Keratinocyte (primary cell): ENCODE measurements around the gene ATP8A2. TPM values are rescaled to one million over a fixed set of nuclear protein-coding genes. Genes with fewer than 3 reads are reported as not detected.

Source experiments
- DNase-seq: peaks from one replicate; pipeline ENCODE4 v3.0.0-alpha.2; 2011; ENCODE audit warnings: low read depth, missing footprints, low spot score
- FAIRE-seq: peaks from 2 replicates; lab custom pipeline; 2011; peaks lifted over from hg19 to GRCh38; lab: Jason Lieb, UNC
- H2AFZ ChIP-seq: 2 replicates; pipeline ENCODE4 v1.6.0; 2012; ENCODE audit warnings: low read length, control low read depth, inconsistent platforms; ENCODE audit not compliant: control insufficient read depth
- H3K27ac ChIP-seq: 2 replicates; pipeline ENCODE4 v1.5.1; 2011; ENCODE audit warnings: low read length; ENCODE audit not compliant: control insufficient read depth, insufficient read depth
- H3K27me3 ChIP-seq: 3 replicates; pipeline ENCODE4 v1.6.0; 2011; ENCODE audit warnings: low read length; ENCODE audit not compliant: control insufficient read depth, insufficient read depth; ENCODE audit errors: extremely low read depth
- H3K36me3 ChIP-seq, 2 experiments: 2 replicates in 1 of 2; 3 replicates in 1 of 2; pipeline ENCODE4 v1.5.1; 2011; ENCODE audit warnings: low read length in 2 of 2, mild to moderate bottlenecking in 1 of 2; ENCODE audit not compliant: control insufficient read depth in 2 of 2, insufficient read depth in 2 of 2; ENCODE audit errors: extremely low read depth in 1 of 2
- H3K4me1 ChIP-seq: 3 replicates; pipeline ENCODE4 v1.5.1; 2011; ENCODE audit warnings: low read length; ENCODE audit not compliant: control insufficient read depth, insufficient read depth; ENCODE audit errors: extremely low read depth
- H3K4me2 ChIP-seq: 3 replicates; pipeline ENCODE4 v1.6.0; 2011; ENCODE audit warnings: low read depth, low read length; ENCODE audit not compliant: control insufficient read depth, insufficient read depth; ENCODE audit errors: extremely low read depth
- H3K4me3 ChIP-seq, 3 experiments: fragments of 200-600 bp in 1 of 3; sonication (generic) in 1 of 3; 2 replicates in 2 of 3; 3 replicates in 1 of 3; pipeline ENCODE4 v1.5.1; 2011 to 2016; ENCODE audit warnings: low read length in 3 of 3, mild to moderate bottlenecking in 3 of 3, control low read depth in 2 of 3, inconsistent platforms in 1 of 3, low read depth in 1 of 3, mixed read lengths in 1 of 3, mixed run types in 1 of 3, moderate library complexity in 1 of 3; ENCODE audit not compliant: control insufficient read depth in 2 of 3, insufficient read depth in 2 of 3; ENCODE audit errors: extremely low read depth in 1 of 3
- H3K79me2 ChIP-seq: 2 replicates; pipeline ENCODE4 v1.6.0; 2012; ENCODE audit warnings: low read length; ENCODE audit not compliant: control insufficient read depth, insufficient read depth
- H3K9ac ChIP-seq: 3 replicates; pipeline ENCODE4 v1.6.0; 2011; ENCODE audit warnings: low read length; ENCODE audit not compliant: control insufficient read depth, insufficient read depth; ENCODE audit errors: extremely low read depth
- H3K9me1 ChIP-seq: 3 replicates; pipeline ENCODE4 v1.6.0; 2011; ENCODE audit warnings: low read length; ENCODE audit not compliant: control insufficient read depth, insufficient read depth; ENCODE audit errors: extremely low read depth
- H3K9me3 ChIP-seq: 2 replicates; pipeline ENCODE4 v1.5.1; 2012; ENCODE audit warnings: low read depth, low read length; ENCODE audit not compliant: control insufficient read depth
- H4K20me1 ChIP-seq: 3 replicates; pipeline ENCODE4 v1.6.0; 2011; ENCODE audit warnings: low read length; ENCODE audit not compliant: control insufficient read depth, insufficient read depth; ENCODE audit errors: extremely low read depth
- CTCF ChIP-seq, 3 experiments: IDR thresholded peaks in 1 of 3; conservative IDR thresholded peaks in 1 of 3; optimal IDR thresholded peaks in 1 of 3; 2 replicates in 2 of 3; 3 replicates in 1 of 3; pipeline versions ENCODE3 to v1.5.1; 2011; ENCODE audit warnings: low read length in 3 of 3, mild to moderate bottlenecking in 3 of 3, moderate library complexity in 2 of 3, control low read depth in 1 of 3, inconsistent platforms in 1 of 3; ENCODE audit not compliant: insufficient read depth in 2 of 3; ENCODE audit errors: extremely low read depth in 1 of 3
- EZH2 ChIP-seq: IDR thresholded peaks from one replicate; pipeline ENCODE4 v1.6.1; 2012; ENCODE audit warnings: inconsistent platforms, mild to moderate bottlenecking, low read length, moderate library complexity
- dilution Hi-C: fragments of 300-500 bp; cut with MboI; formaldehyde crosslinking; loops from one replicate; pipeline ENCODE4 v1.7.0; 2020; ENCODE audit warnings: low sequenced_read_pairs; ENCODE audit not compliant: extremely low pct_ligation_motif_present
- polyA plus RNA-seq, 5 experiments: library from polyadenylated mRNA; depleted of rRNA in 3 of 5; stranded (reverse) in 3 of 5; stranded (forward) in 1 of 5; unstranded in 1 of 5; fragments of >200 nt; gene quantifications; 1 replicate in 1 of 5; 2 replicates in 3 of 5; 3 replicates in 1 of 5; pipeline versions ENCODE4 v1.2.1 to v1.2.3, GENCODE V29; 2011 to 2012; ENCODE audit warnings: missing spikeins in 2 of 5, low read depth in 1 of 5, low replicate concordance in 1 of 5

The ATP8A2 gene
- polyA plus RNA-seq, 1 donor (not counting 4 experiments of a cell fraction or from before 2014, with no cell fraction given), result 0.16 TPM

- no peak for TF ChIP-seq CTCF (optimal IDR thresholded peaks at IDR 0.05 in 1 of 3, IDR thresholded peaks at IDR 0.05 in 1 of 3, conservative IDR thresholded peaks at IDR 0.05 in 1 of 3; ENCODE audit: extremely low read depth in 1 of 3, insufficient read depth in 2 of 3, low read length in 3 of 3)
- TF ChIP-seq EZH2, result no peak
- dilution Hi-C loops, result no loop called here
- Histone ChIP-seq H3K4me3 (no peak overlapping the region), H3K9me1 (no peaks in the 10 kb centered on the region), H3K27me3 (no peaks in the 10 kb centered on the region), H3K36me3 (no peaks in the 10 kb centered on the region), H2AFZ (no peak overlapping the region), H3K4me2 (no peak overlapping the region), H4K20me1 (no peaks in the 10 kb centered on the region), H3K4me1 (peaks cover 4% of the 10 kb centered on the region), H3K27ac (no peak overlapping the region), H3K79me2 (no peaks in the 10 kb centered on the region), H3K9ac (no peak overlapping the region), H3K9me3 (no peaks in the 10 kb centered on the region)
- DNase-seq, result no peak
- no peak for FAIRE-seq
Observed at GRCh38 chr13:25868490-25868889, 496.7 kb downstream of the ATP8A2 start.

GRCh38 chr13:25869941-25870340 is 498.2 kb downstream of the ATP8A2 start:
- dilution Hi-C loops, result no loop called here
- H3K4me2 ChIP-seq, result no peak overlapping the region
- no peaks in the 10 kb centered on the region for H3K27me3 ChIP-seq
- H3K9me1 ChIP-seq, result no peaks in the 10 kb centered on the region
- DNase-seq (no peak), FAIRE-seq (no peak)
- H3K36me3 ChIP-seq, result no peaks in the 10 kb centered on the region
- H3K4me1 ChIP-seq, result peaks cover 4% of the 10 kb centered on the region
- H3K9ac ChIP-seq, result no peak overlapping the region
- no peak overlapping the region for H3K4me3 ChIP-seq
- no peak overlapping the region for H3K27ac ChIP-seq
- H3K79me2 ChIP-seq, result no peaks in the 10 kb centered on the region
- TF ChIP-seq EZH2 (no peak), CTCF (optimal IDR thresholded peaks at IDR 0.05 in 1 of 3, IDR thresholded peaks at IDR 0.05 in 1 of 3, conservative IDR thresholded peaks at IDR 0.05 in 1 of 3; ENCODE audit: extremely low read depth in 1 of 3, insufficient read depth in 2 of 3, low read length in 3 of 3) (no peak)
- no peaks in the 10 kb centered on the region for H3K9me3 ChIP-seq
- H4K20me1 ChIP-seq, result no peaks in the 10 kb centered on the region
- H2AFZ ChIP-seq, result no peak overlapping the region
